A549 (cell line): ENCODE results near the gene HTR2A. TPM values are rescaled to one million over a fixed set of nuclear protein-coding genes. Genes with fewer than 3 reads are reported as not detected.
A peak's percentile ranks its signal among the peaks of the same experiment; 100 is the strongest.

Experiments
- ATAC-seq, 2 experiments: fragments of 200-7000 bp in 1 of 2; fragments of >200 bp in 1 of 2; cut with Nextera tagmentation in 1 of 2; cut with Tn5 transposase in 1 of 2; 3 replicates each; pipeline versions ENCODE4 v1.8.0 to v1.9.1; 2018 to 2020; ENCODE audit warnings: mild to moderate bottlenecking in 1 of 2, moderate library complexity in 1 of 2
- CTCF ChIA-PET: fragments of 300-600 bp; sonication (Branson Sonifier 250); formaldehyde crosslinking; extraction: SDS; loops from one replicate; lab custom pipeline; 2021; ENCODE audit warnings: antibody characterized with exemption, inconsistent platforms; lab: Yijun Ruan, JAX
- POLR2A ChIA-PET: fragments of 350-600 bp; formaldehyde crosslinking; extraction: SDS; loops from one replicate; lab custom pipeline; 2021; ENCODE audit warnings: antibody characterized with exemption, inconsistent platforms; lab: Yijun Ruan, JAX
- DNase-seq, 2 experiments: peaks; one replicate each; pipeline versions ENCODE4 v3.0.0 to v3.0.0-alpha.2; 2011 to 2016; ENCODE audit warnings: low read depth in 1 of 2, low spot score in 1 of 2
- FAIRE-seq: peaks from 2 replicates; lab custom pipeline; 2011; peaks lifted over from hg19 to GRCh38; lab: Jason Lieb, UNC
- H3K27ac ChIP-seq, 2 experiments: fragments of >200 bp; sonication (Bioruptor Twin); formaldehyde crosslinking; 3 replicates each; pipeline ENCODE4 v1.5.1; 2016 to 2017
- H3K4me1 ChIP-seq: fragments of >200 bp; sonication (Bioruptor Twin); formaldehyde crosslinking; 3 replicates; pipeline ENCODE4 v1.6.1; 2016
- H3K4me2 ChIP-seq: fragments of >200 bp; sonication (Bioruptor Twin); formaldehyde crosslinking; 3 replicates; pipeline ENCODE4 v1.6.1; 2016
- H3K4me3 ChIP-seq: fragments of >200 bp; sonication (Bioruptor Twin); formaldehyde crosslinking; 3 replicates; pipeline ENCODE4 v1.5.1; 2016
- H3K9me3 ChIP-seq: fragments of >200 bp; sonication (Bioruptor Twin); formaldehyde crosslinking; 3 replicates; pipeline ENCODE4 v1.6.1; 2016
- BHLHE40 ChIP-seq: IDR thresholded peaks from 2 replicates; pipeline ENCODE4 v1.6.1; 2012; ENCODE audit warnings: low read depth, low read length, inconsistent platforms
- CEBPB ChIP-seq, 2 experiments: fragments of >200 bp in 1 of 2; sonication (Bioruptor Twin) in 1 of 2; formaldehyde crosslinking in 1 of 2; IDR thresholded peaks; 2 replicates each; pipeline ENCODE4 v1.6.1; 2012 to 2016
- CHD2 ChIP-seq: fragments of 150-350 bp; IDR thresholded peaks from 2 replicates; pipeline ENCODE4 v1.6.1; 2014; ENCODE audit warnings: low read length; ENCODE audit not compliant: partially characterized antibody
- CHD4 ChIP-seq: fragments of 200-600 bp; sonication (generic); IDR thresholded peaks from 2 replicates; pipeline ENCODE4 v1.6.1; 2016; ENCODE audit warnings: antibody characterized with exemption, mild to moderate bottlenecking, borderline replicate concordance
- EHF ChIP-seq: fragments of 250-450 bp; sonication (Bioruptor Pico); IDR thresholded peaks from 2 replicates; pipeline ENCODE4 v1.5.0; 2020; ENCODE audit warnings: mild to moderate bottlenecking
- EHMT2 ChIP-seq: fragments of 200-600 bp; sonication (generic); IDR thresholded peaks from 2 replicates; pipeline ENCODE4 v1.6.1; 2016; ENCODE audit warnings: antibody characterized with exemption, low read depth, mild to moderate bottlenecking, moderate library complexity
- FOXS1 ChIP-seq: fragments of 250-450 bp; sonication (Bioruptor Pico); IDR thresholded peaks from 2 replicates; pipeline ENCODE4 v1.5.0; 2020; ENCODE audit warnings: mild to moderate bottlenecking, moderate library complexity
- HOXB13 ChIP-seq: fragments of 250-450 bp; sonication (Bioruptor Pico); IDR thresholded peaks from 2 replicates; pipeline ENCODE4 v1.5.0; 2020; ENCODE audit warnings: low read depth, mild to moderate bottlenecking, moderate library complexity
- HOXB5 ChIP-seq: fragments of 250-450 bp; sonication (Bioruptor Pico); IDR thresholded peaks from 2 replicates; pipeline ENCODE4 v1.5.0; 2020; ENCODE audit warnings: mild to moderate bottlenecking, moderate library complexity
- JUN ChIP-seq, 2 experiments: fragments of >200 bp; sonication (Bioruptor Twin); formaldehyde crosslinking; IDR thresholded peaks; 2 replicates in 1 of 2; 3 replicates in 1 of 2; pipeline ENCODE4 v1.6.1; 2016 to 2017
- JUNB ChIP-seq: fragments of >200 bp; sonication (Bioruptor Twin); formaldehyde crosslinking; IDR thresholded peaks from 2 replicates; pipeline ENCODE4 v1.6.1; 2016
- MYC ChIP-seq: IDR thresholded peaks from 2 replicates; pipeline ENCODE4 v1.6.1; 2012; ENCODE audit warnings: mild to moderate bottlenecking, inconsistent platforms, low read length, improper control_type of control experiment, borderline replicate concordance
- NPAS2 ChIP-seq: fragments of 250-450 bp; sonication (Bioruptor Pico); IDR thresholded peaks from 2 replicates; pipeline ENCODE4 v1.8.0; 2022; ENCODE audit warnings: mild to moderate bottlenecking, moderate library complexity, borderline replicate concordance
- SMC3 ChIP-seq: fragments of >200 bp; sonication (Bioruptor Twin); formaldehyde crosslinking; IDR thresholded peaks from 3 replicates; pipeline ENCODE4 v1.6.1; 2018; ENCODE audit warnings: inconsistent platforms
- SREBF2 ChIP-seq: fragments of 450-650 bp; IDR thresholded peaks from 2 replicates; pipeline ENCODE4 v1.6.1; 2014; ENCODE audit warnings: mild to moderate bottlenecking, moderate library complexity
- TP53 ChIP-seq: fragments of 250-450 bp; sonication (Bioruptor Pico); IDR thresholded peaks from 2 replicates; pipeline ENCODE4 v1.5.0; 2021; ENCODE audit warnings: mild to moderate bottlenecking, moderate library complexity
- ZC3H11A ChIP-seq: fragments of 450-650 bp; IDR thresholded peaks from 2 replicates; pipeline ENCODE4 v1.6.1; 2014; ENCODE audit warnings: antibody characterized with exemption, mild to moderate bottlenecking
- ZFP36 ChIP-seq: fragments of 450-650 bp; IDR thresholded peaks from 2 replicates; pipeline ENCODE4 v1.6.1; 2014; ENCODE audit warnings: borderline replicate concordance; ENCODE audit not compliant: partially characterized antibody
- WGBS: methylation state at CpG from one replicate; pipeline ENCODE4 v1.1.6; 2017; ENCODE audit errors: missing lambda C conversion rate; 5-methylcytosine and 5-hydroxymethylcytosine counted together
- polyA plus RNA-seq, 4 experiments: library from polyadenylated mRNA; depleted of rRNA in 3 of 4; stranded (reverse); fragments of >200 nt; fragmentation: RNase III in 1 of 4; extraction: RNeasy Plus Mini Kit Qiagen cat#74134 plus additional on column Dnase treatment in 1 of 4; gene quantifications; 2 replicates in 3 of 4; 3 replicates in 1 of 4; pipeline ENCODE4 v1.2.3, GENCODE V29; 2011 to 2017
- TF ChIP-seq, protein P1 (sequence below): fragments of 450-650 bp; IDR thresholded peaks from 2 replicates; pipeline ENCODE4 v1.6.1; 2014; ENCODE audit warnings: antibody characterized with exemption
- TF ChIP-seq, protein P2 (sequence below): fragments of 250-450 bp; sonication (Bioruptor Pico); IDR thresholded peaks from 2 replicates; pipeline ENCODE4 v1.5.0; 2020; ENCODE audit warnings: low read depth, mild to moderate bottlenecking, moderate library complexity
- TF ChIP-seq, protein P3 (sequence below): IDR thresholded peaks from 2 replicates; pipeline ENCODE4 v1.6.1; 2012
- TF ChIP-seq, protein P4 (sequence below): fragments of >200 bp; sonication (Bioruptor Twin); formaldehyde crosslinking; IDR thresholded peaks from 3 replicates; pipeline ENCODE4 v1.6.1; 2016

The HTR2A gene
- polyA plus RNA-seq, 2 of the 4 experiments (the other 2 are of a cell fraction), result not detected

DNA sequence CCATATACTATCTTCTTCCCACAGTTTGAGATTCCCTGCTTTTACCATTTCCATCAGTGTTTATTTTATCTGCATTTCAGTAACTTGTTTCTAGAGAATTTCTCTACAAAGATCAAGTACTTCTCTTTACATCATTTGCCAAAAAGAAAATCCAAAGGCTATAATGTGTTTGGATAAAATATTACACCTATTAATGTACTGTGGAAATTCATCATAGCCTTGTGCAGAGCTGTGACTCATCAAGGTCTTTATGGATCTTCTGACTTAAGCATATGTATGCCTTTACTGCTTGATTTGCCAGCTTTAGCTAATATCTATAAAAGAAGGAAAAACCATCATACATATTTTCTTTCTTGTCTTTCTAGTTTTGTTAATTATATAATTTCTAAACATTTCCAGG, 9.6 kb upstream of the HTR2A start:
- no peaks in the 10 kb centered on the region for H3K9me3 ChIP-seq
- no peak overlapping the region for H3K4me3 ChIP-seq
- POLR2A ChIA-PET, result no interaction called here
- no peaks in the 10 kb centered on the region for H3K4me1 ChIP-seq
- CTCF ChIA-PET, result no interaction called here
- TF ChIP-seq ZFP36, result no peak
- TF ChIP-seq JUN (IDR thresholded peaks at IDR 0.05), result no peak
- no peak for TF ChIP-seq FOXS1
- no peak for TF ChIP-seq SMC3
- no peak for TF ChIP-seq CEBPB (IDR thresholded peaks at IDR 0.05)
- TF ChIP-seq CHD2, result no peak
- TF ChIP-seq, protein P1, sequence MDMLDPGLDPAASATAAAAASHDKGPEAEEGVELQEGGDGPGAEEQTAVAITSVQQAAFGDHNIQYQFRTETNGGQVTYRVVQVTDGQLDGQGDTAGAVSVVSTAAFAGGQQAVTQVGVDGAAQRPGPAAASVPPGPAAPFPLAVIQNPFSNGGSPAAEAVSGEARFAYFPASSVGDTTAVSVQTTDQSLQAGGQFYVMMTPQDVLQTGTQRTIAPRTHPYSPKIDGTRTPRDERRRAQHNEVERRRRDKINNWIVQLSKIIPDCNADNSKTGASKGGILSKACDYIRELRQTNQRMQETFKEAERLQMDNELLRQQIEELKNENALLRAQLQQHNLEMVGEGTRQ, result no peak
- no peak overlapping the region for H3K27ac ChIP-seq
- H3K4me2 ChIP-seq, result no peak overlapping the region
- DNase-seq, result no peak
- ATAC-seq, result no peak
- no peak for FAIRE-seq

DNA sequence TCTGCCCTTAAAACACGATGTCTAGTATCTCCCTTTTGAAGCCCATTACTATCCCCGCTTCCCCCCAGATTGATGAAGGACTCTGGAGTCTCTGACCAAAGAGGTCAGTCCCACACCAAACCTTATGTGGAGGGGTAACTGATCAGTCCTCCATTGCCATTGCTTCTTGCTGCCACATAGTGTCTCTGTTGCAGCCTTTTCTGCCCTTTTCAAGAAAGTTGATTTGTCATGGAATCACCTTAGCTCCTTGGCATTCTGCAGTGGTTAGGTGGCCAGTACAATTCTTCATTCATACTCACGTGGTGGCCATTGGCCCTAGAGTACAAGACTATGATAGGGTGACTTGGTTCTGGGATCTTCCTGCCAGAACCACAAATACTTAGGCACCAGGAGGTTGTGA, 8.4 kb upstream of the HTR2A start:
- FAIRE-seq (no peak), ATAC-seq (no peak), DNase-seq (peak in 1 of 2 experiments; percentile 5)
- Histone ChIP-seq H3K4me3 (no peak overlapping the region), H3K27ac (no peak overlapping the region), H3K4me1 (no peaks in the 10 kb centered on the region), H3K9me3 (no peaks in the 10 kb centered on the region), H3K4me2 (no peak overlapping the region)
- ChIA-PET CTCF (no interaction called here), POLR2A (no interaction called here)
- no peak for TF ChIP-seq MYC
- TF ChIP-seq ZFP36, result no peak
- TF ChIP-seq HOXB13, result no peak
- TF ChIP-seq, protein P2, sequence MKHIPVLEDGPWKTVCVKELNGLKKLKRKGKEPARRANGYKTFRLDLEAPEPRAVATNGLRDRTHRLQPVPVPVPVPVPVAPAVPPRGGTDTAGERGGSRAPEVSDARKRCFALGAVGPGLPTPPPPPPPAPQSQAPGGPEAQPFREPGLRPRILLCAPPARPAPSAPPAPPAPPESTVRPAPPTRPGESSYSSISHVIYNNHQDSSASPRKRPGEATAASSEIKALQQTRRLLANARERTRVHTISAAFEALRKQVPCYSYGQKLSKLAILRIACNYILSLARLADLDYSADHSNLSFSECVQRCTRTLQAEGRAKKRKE, result no peak
- no peak for TF ChIP-seq ZC3H11A
- WGBS, result 8% methylated on average over 3 of the region's 3 CpGs

DNA sequence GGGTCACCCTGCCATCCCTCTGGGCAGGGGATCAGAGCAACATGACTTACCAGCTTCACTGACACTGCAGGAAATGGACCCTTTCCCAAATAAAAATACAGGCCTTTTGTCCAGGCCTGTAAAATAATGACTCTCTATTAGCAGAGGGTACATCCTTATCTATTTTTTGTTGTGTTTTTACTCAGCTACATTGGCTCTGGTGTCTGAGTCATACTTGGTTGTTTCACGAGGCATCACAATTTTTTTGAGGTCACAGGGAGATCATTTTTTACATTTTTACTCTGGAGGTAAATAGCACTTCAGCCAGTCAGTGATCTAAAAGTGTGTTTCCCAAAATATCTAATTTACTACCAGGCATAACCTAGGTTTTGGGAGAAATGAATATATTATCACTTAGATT, 6.9 kb upstream of the HTR2A start:
- 0% methylated on average over 1 of the region's 1 CpG for WGBS
- ChIA-PET POLR2A (no interaction called here), CTCF (interaction anchor here (0.7 kb wide), 1 partner anchor 268 kb away, joined by 3 read pairs; no protein-coding TSS in a partner anchor)
- TF ChIP-seq BHLHE40 (no peak), TP53 (CRISPR knock-in tag) (no peak), EHF (CRISPR knock-in tag) (no peak), CHD4 (no peak), ZC3H11A (no peak), EHMT2 (no peak), SREBF2 (no peak), NPAS2 (CRISPR knock-in tag) (no peak), HOXB5 (CRISPR knock-in tag) (no peak), FOXS1 (no peak), JUNB (no peak)
- TF ChIP-seq, protein P3, sequence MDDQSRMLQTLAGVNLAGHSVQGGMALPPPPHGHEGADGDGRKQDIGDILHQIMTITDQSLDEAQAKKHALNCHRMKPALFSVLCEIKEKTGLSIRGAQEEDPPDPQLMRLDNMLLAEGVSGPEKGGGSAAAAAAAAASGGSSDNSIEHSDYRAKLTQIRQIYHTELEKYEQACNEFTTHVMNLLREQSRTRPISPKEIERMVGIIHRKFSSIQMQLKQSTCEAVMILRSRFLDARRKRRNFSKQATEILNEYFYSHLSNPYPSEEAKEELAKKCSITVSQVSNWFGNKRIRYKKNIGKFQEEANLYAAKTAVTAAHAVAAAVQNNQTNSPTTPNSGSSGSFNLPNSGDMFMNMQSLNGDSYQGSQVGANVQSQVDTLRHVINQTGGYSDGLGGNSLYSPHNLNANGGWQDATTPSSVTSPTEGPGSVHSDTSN, result no peak
- TF ChIP-seq, protein P4, sequence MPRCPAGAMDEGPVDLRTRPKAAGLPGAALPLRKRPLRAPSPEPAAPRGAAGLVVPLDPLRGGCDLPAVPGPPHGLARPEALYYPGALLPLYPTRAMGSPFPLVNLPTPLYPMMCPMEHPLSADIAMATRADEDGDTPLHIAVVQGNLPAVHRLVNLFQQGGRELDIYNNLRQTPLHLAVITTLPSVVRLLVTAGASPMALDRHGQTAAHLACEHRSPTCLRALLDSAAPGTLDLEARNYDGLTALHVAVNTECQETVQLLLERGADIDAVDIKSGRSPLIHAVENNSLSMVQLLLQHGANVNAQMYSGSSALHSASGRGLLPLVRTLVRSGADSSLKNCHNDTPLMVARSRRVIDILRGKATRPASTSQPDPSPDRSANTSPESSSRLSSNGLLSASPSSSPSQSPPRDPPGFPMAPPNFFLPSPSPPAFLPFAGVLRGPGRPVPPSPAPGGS, result no peak
- no peaks in the 10 kb centered on the region for H3K4me1 ChIP-seq
- ATAC-seq (no peak), FAIRE-seq (no peak), DNase-seq (no peak)
- no peak overlapping the region for H3K4me3 ChIP-seq
- no peak overlapping the region for H3K4me2 ChIP-seq
- H3K27ac ChIP-seq, result no peak overlapping the region
- no peaks in the 10 kb centered on the region for H3K9me3 ChIP-seq
